Activated CD8-positive, alpha-beta memory T cell treated with anti-CD3 and anti-CD28 coated beads for 4 hours (primary cell): Measurements from ENCODE around the gene VPS26A.

Source experiments
- DNase-seq, 2 donors: peaks; one replicate each; pipeline ENCODE4 v3.0.0-alpha.2; 2020; ENCODE audit warnings: low read depth in 2 of 2

Gene VPS26A

GRCh38 chr10:69123747-69124562 is at the start of gene VPS26A:
Gene VPS26A, plus strand, starts transcription at chr10:69124178. Its CDS starts 100 bp downstream, at chr10:69124278.
- DNase-seq: peak; percentile 97

GRCh38 chr10:69074532-69074931 is 49.4 kb upstream of the VPS26A start:
- DNase-seq: no peak

- DNase-seq: no peak
Measured at GRCh38 chr10:69075431-69075830, 48.5 kb upstream of the VPS26A start.

GRCh38 chr10:69078311-69078710 is 45.7 kb upstream of the VPS26A start:
- no peak for DNase-seq

- no peak for DNase-seq
Measured at GRCh38 chr10:69080226-69080625, 43.8 kb upstream of the VPS26A start.

- DNase-seq: no peak
Measured at GRCh38 chr10:69086001-69086509, 37.9 kb upstream of the VPS26A start.

- DNase-seq: peak; percentile 61 to 69
Measured at GRCh38 chr10:69087590-69088470, 36.1 kb upstream of the VPS26A start, which contains the start of gene SRGN. Gene SRGN, plus strand, starts transcription at chr10:69088103. Its CDS starts 55 bp downstream, at chr10:69088158.

GRCh38 chr10:69088471-69088769 is 35.6 kb upstream of the VPS26A start:
- DNase-seq: no peak

- peak in 1 of 2 donors; percentile 33 for DNase-seq
Measured at GRCh38 chr10:69088801-69089501, 35.0 kb upstream of the VPS26A start.

GRCh38 chr10:69089638-69090599 is 34.1 kb upstream of the VPS26A start:
- DNase-seq: peak; percentile 47 to 67

- no peak for DNase-seq
Measured at GRCh38 chr10:69090685-69091084, 33.3 kb upstream of the VPS26A start.

GRCh38 chr10:69091143-69091651 is 32.8 kb upstream of the VPS26A start:
- no peak for DNase-seq

GRCh38 chr10:69092959-69093850 is 30.8 kb upstream of the VPS26A start:
- DNase-seq: peak; percentile 66 to 68

GRCh38 chr10:69093933-69094332 is 30.0 kb upstream of the VPS26A start:
- no peak for DNase-seq

- DNase-seq: no peak
Measured at GRCh38 chr10:69096045-69096444, 27.9 kb upstream of the VPS26A start.

GRCh38 chr10:69097729-69098128 is 26.2 kb upstream of the VPS26A start:
- DNase-seq: no peak

GRCh38 chr10:69100136-69100872 is 23.7 kb upstream of the VPS26A start:
- no peak for DNase-seq

GRCh38 chr10:69101451-69102095 is 22.4 kb upstream of the VPS26A start:
- no peak for DNase-seq
